ENCODE results near the gene SLC6A1.

Gene SLC6A1

DNA sequence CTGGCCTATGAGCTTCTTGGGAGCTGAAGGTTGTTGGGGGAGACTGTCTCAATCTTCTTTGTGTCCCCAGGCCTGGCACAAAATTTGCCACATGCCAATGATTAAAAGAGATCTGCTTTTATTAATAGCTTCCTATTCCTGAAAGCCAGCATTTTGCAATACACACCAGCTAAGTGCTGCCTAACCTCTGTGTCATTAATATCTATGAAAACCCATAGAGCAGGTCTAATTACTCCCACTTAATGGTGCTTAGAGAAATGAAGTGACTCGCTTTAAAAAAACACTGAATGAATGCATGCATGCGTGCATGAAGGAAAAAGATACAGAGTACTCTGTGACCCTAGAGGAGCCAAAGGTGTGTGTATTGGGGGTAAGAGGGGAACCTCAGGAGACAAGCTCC is 55.0 kb downstream of the SLC6A1 start:
- TF ChIP-seq, protein P1, sequence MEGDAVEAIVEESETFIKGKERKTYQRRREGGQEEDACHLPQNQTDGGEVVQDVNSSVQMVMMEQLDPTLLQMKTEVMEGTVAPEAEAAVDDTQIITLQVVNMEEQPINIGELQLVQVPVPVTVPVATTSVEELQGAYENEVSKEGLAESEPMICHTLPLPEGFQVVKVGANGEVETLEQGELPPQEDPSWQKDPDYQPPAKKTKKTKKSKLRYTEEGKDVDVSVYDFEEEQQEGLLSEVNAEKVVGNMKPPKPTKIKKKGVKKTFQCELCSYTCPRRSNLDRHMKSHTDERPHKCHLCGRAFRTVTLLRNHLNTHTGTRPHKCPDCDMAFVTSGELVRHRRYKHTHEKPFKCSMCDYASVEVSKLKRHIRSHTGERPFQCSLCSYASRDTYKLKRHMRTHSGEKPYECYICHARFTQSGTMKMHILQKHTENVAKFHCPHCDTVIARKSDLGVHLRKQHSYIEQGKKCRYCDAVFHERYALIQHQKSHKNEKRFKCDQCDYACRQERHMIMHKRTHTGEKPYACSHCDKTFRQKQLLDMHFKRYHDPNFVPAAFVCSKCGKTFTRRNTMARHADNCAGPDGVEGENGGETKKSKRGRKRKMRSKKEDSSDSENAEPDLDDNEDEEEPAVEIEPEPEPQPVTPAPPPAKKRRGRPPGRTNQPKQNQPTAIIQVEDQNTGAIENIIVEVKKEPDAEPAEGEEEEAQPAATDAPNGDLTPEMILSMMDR (IDR thresholded peaks at IDR 0.05; ENCODE audit: low read depth, low read length): no peak
- DNase-seq: no peak
- H3K9me3 ChIP-seq: no peaks in the 10 kb centered on the region
- H3K36me3 ChIP-seq: no peaks in the 10 kb centered on the region
- no peaks in the 10 kb centered on the region for H3K4me1 ChIP-seq
- no peaks in the 10 kb centered on the region for H3K27me3 ChIP-seq
- H3K4me3 ChIP-seq (ENCODE audit: low read depth, low read length): no peak overlapping the region

DNA sequence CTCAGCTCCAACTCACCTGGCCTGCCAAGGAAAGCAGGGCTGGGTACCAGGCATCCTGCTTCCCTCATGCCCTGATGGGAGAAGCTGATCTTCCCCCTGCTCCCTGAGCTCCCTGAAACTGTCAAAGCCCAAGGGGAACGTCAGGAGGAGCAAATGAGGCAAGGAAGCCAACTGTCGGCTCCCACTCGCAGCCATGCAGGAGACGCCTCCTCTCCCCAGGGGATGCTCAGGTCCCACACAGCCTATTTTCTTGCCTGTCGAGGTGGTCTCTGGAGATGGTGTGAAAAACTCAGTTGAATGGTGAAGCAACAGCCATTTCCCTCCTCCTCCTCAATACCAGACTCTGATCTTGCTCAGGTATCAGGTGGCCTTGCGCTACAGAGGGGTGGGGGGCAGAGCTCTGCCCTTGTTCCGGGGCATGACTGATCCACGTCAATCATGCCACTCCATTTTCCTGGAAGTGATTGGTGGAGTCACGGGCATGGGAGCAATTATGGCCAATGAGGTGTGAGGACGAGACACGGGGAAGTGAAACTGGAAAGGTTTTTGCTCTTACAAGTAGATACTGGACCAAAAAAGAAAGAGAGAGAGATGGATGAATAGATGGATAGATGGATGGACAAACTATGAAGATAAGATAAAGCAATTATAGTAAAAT is 58.2 kb downstream of the SLC6A1 start:
- Histone ChIP-seq H3K4me1 (no peaks in the 10 kb centered on the region), H3K36me3 (no peaks in the 10 kb centered on the region), H3K4me3 (ENCODE audit: low read depth, low read length) (no peak overlapping the region), H3K9me3 (no peaks in the 10 kb centered on the region), H3K27me3 (no peaks in the 10 kb centered on the region)
- no peak for DNase-seq
- TF ChIP-seq, protein P1 (IDR thresholded peaks at IDR 0.05; ENCODE audit: low read depth, low read length): no peak

DNA sequence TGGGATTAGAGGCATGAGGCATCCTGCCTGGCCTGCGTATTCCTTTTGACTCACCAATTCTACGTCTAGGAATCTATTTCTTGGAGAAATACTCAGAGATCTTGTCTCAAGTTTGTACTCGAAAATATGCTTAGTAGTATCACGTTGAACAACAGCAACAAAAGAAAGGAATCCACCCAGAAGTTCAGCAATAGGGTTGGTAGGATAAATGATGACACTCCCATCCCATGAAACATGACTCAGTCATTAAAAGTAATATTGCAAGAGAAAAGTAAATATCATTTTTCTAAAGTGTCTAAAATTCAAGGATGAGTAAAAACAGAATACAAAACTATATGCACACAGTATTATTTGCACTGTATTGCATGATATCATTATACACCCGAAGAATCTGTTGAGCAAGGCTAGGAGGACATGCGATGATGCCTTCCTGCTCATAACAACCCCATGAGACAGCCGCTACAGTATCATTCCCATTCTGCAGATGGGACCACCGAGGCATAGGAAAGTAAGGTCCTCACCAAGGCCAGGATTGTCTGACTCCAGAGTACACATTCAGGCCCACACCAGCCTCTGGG is 61.5 kb downstream of the SLC6A1 start:
- no peaks in the 10 kb centered on the region for H3K4me1 ChIP-seq
- no peaks in the 10 kb centered on the region for H3K27me3 ChIP-seq
- no peaks in the 10 kb centered on the region for H3K9me3 ChIP-seq
- no peaks in the 10 kb centered on the region for H3K36me3 ChIP-seq
- DNase-seq: no peak
- TF ChIP-seq, protein P1 (IDR thresholded peaks at IDR 0.05; ENCODE audit: low read depth, low read length): no peak
- no peak overlapping the region for H3K4me3 ChIP-seq (ENCODE audit: low read depth, low read length)

DNA sequence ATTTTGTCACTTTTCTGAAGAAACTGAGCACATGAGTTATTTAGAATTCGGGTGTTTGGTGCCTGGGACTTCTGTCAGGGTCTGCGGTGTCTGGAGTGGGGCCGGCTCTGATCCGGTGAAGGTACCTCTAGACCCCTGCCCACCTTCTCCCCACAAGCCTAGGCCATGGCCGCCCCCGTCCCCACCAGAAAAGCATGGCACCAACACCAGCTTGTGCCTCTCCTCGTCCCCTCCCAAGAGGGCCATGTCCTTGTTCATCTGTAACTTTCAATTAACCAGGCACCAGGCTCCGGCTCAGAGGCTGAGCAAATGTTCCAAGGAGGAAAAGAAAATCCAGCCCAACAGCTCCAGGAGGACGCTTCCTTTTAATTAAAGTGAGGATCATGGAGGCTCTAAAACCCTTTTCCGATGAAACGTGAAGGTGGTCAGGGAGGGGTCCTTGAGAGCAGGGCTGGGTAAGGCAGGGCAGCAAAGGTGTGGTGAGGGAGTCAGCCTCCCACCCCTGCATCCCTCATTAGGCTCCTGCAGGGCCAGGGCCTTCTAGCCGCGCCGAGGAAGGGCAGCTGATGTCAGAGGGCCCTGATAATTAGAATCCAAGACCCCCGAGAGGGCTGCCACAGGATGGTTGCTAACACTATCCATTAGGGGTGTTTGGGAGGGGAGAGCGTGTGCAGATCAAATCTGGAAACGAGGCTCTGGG is 62.3 kb downstream of the SLC6A1 start:
- H3K4me1 ChIP-seq: no peaks in the 10 kb centered on the region
- no peaks in the 10 kb centered on the region for H3K9me3 ChIP-seq
- no peak overlapping the region for H3K4me3 ChIP-seq (ENCODE audit: low read depth, low read length)
- DNase-seq: no peak
- TF ChIP-seq, protein P1 (IDR thresholded peaks at IDR 0.05; ENCODE audit: low read depth, low read length): no peak
- H3K27me3 ChIP-seq: no peaks in the 10 kb centered on the region
- no peaks in the 10 kb centered on the region for H3K36me3 ChIP-seq

DNA sequence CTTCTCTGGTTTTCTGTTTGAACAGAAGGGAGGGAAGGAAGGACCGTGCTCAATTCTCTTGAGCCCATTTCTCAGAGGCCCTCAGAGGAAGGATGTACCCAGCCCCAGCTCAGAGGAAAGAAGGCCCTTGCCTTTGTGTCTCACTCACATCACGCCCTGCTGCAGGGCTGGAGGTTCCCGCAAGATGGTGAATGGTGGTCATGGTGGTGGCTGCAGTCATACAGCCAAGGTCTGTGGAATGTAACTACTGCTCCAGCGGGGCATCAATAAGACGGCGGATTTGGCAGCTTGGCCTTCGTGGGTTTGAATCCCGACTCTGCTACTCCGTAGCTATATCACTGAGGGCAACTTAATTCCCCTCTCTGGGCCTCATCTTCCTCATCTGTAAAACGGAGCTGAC is 62.9 kb downstream of the SLC6A1 start:
- no peaks in the 10 kb centered on the region for H3K4me1 ChIP-seq
- H3K36me3 ChIP-seq: no peaks in the 10 kb centered on the region
- no peak overlapping the region for H3K4me3 ChIP-seq (ENCODE audit: low read depth, low read length)
- no peaks in the 10 kb centered on the region for H3K9me3 ChIP-seq
- TF ChIP-seq, protein P1 (IDR thresholded peaks at IDR 0.05; ENCODE audit: low read depth, low read length): no peak
- H3K27me3 ChIP-seq: no peaks in the 10 kb centered on the region
- no peak for DNase-seq

DNA sequence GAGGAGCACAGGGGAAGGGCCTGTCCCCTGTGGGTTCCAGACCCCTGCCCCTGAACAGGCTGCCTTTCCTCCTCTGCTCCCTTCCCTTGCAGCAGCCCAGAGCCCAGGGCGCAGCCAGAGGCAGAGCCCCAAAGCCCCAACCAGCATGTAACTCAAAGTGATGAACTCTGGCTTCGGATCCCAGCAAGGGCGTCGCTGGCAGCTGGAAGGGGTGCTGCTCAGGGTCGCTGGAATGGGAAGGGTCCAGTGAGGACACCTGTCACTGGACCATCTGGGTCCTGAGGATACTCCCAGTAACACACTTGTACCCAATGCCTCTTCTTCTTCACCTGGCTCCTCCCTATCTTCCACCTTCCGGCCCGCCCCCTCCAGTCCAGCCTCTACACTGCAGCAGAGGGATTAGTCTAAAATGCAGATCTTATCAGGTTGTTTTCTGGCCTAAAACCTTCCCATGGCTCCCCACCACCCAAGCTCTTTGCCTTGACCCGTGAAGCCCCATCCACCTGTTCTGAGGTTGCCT is 64.0 kb downstream of the SLC6A1 start:
- no peak for DNase-seq
- no peaks in the 10 kb centered on the region for H3K36me3 ChIP-seq
- H3K27me3 ChIP-seq: no peaks in the 10 kb centered on the region
- no peaks in the 10 kb centered on the region for H3K4me1 ChIP-seq
- no peak overlapping the region for H3K4me3 ChIP-seq (ENCODE audit: low read depth, low read length)
- no peaks in the 10 kb centered on the region for H3K9me3 ChIP-seq
- TF ChIP-seq, protein P1 (IDR thresholded peaks at IDR 0.05; ENCODE audit: low read depth, low read length): no peak

Data from BE2C (cell line).